HUDEP-2 (cell line): Measurements from ENCODE around the gene CA11.
"Not testable (repeated sequence)": the region's sequence is repeated elsewhere in the genome, so short reads cannot be mapped to it uniquely, and the experiment has no call there.

ENCODE experiments used
- DNase-seq, 76 experiments: peaks; one replicate each; lab custom pipeline; 2025; ENCODE audit not compliant: unreplicated experiment in 76 of 76; lab: John Stamatoyannopoulos, UW

The CA11 gene

GRCh38 chr19:48670699-48671445 is 24.9 kb upstream of the CA11 start:
- DNase-seq = no peak

GRCh38 chr19:48669903-48670668 is 24.1 kb upstream of the CA11 start:
- no peak for DNase-seq

GRCh38 chr19:48668761-48669160 is 22.8 kb upstream of the CA11 start:
- DNase-seq = no peak

GRCh38 chr19:48668332-48668731 is 22.3 kb upstream of the CA11 start:
- DNase-seq = no peak

GRCh38 chr19:48665786-48666185 is 19.8 kb upstream of the CA11 start:
- DNase-seq = no peak

- DNase-seq = no peak
These were observed 18.5 kb upstream of the CA11 start for GRCh38 chr19:48664476-48664875.

GRCh38 chr19:48663667-48664066 is 17.7 kb upstream of the CA11 start:
- DNase-seq = no peak

- DNase-seq = no peak
These were observed 15.7 kb upstream of the CA11 start for GRCh38 chr19:48661711-48662090.

- peak in 72 of 76 experiments; percentile 72 to 99 (median 90) for DNase-seq
These were observed 15.1 kb upstream of the CA11 start for GRCh38 chr19:48660852-48661710.

GRCh38 chr19:48659768-48660167 is 13.8 kb upstream of the CA11 start:
- DNase-seq = no peak

GRCh38 chr19:48658483-48658882 is 12.5 kb upstream of the CA11 start:
- DNase-seq = no peak

GRCh38 chr19:48657828-48658227 is 11.8 kb upstream of the CA11 start:
- not testable (repeated sequence) for DNase-seq

GRCh38 chr19:48656840-48657474 is 11.0 kb upstream of the CA11 start:
- no peak for DNase-seq

GRCh38 chr19:48654299-48655059 is 8.5 kb upstream of the CA11 start:
- DNase-seq = peak in 58 of 76 experiments; percentile 16 to 76 (median 54)

GRCh38 chr19:48651683-48652048 is 5.7 kb upstream of the CA11 start:
- no peak for DNase-seq

- no peak for DNase-seq
These were observed 5.1 kb upstream of the CA11 start for GRCh38 chr19:48650974-48651682.

- no peak for DNase-seq
These were observed 2.1 kb upstream of the CA11 start for GRCh38 chr19:48648134-48648533.

- DNase-seq = peak in 5 of 76 experiments; percentile 48 to 93 (median 81)
These were observed 782 bp upstream of the CA11 start for GRCh38 chr19:48646722-48647216.

- DNase-seq = peak in 1 of 76 experiments; percentile 33
These were observed 377 bp downstream of the CA11 start for GRCh38 chr19:48645620-48646000.
